Transverse colon (tissue), 4 donors: ENCODE data around the gene TLE5. TPM values are rescaled to one million over a fixed set of nuclear protein-coding genes. Genes with fewer than 3 reads are reported as not detected.

Experiments
- DNase-seq: peaks from one replicate; pipeline ENCODE4 v3.0.0-alpha.2; 2019
- H3K27ac ChIP-seq, 4 donors: fragments of 200-600 bp; sonication (generic); 2 replicates each; pipeline ENCODE4 v1.5.1; 2016 to 2018; ENCODE audit warnings: inconsistent platforms in 4 of 4
- H3K27me3 ChIP-seq: fragments of 200-600 bp; sonication (generic); 2 replicates; pipeline ENCODE4 v1.5.1; 2017; ENCODE audit warnings: inconsistent platforms
- H3K36me3 ChIP-seq, 4 donors: fragments of 200-600 bp; sonication (generic); 2 replicates each; pipeline ENCODE4 v1.5.1; 2017 to 2019; ENCODE audit warnings: inconsistent platforms in 4 of 4
- H3K4me1 ChIP-seq, 4 donors: fragments of 200-600 bp; sonication (generic); 2 replicates each; pipeline ENCODE4 v1.5.1; 2017 to 2020; ENCODE audit warnings: inconsistent platforms in 4 of 4
- H3K4me3 ChIP-seq, 4 donors: fragments of 200-600 bp; sonication (generic); 1 replicate in 1 of 4; 2 replicates in 3 of 4; pipeline versions ENCODE4 v1.5.1 to v1.6.1; 2017 to 2019; ENCODE audit warnings: inconsistent platforms in 4 of 4
- H3K9me3 ChIP-seq, 2 donors: fragments of 200-600 bp; sonication (generic); 2 replicates each; pipeline ENCODE4 v1.5.1; 2017 to 2019; ENCODE audit warnings: inconsistent platforms in 2 of 2
- EP300 ChIP-seq: sonication (generic); formaldehyde crosslinking; IDR thresholded peaks from one replicate; pipeline ENCODE4 v1.6.1; 2017; ENCODE audit warnings: antibody characterized with exemption, low read depth
- POLR2A ChIP-seq: fragments of 450-650 bp; IDR thresholded peaks from one replicate; pipeline ENCODE4 v1.6.1; 2016; ENCODE audit warnings: antibody characterized with exemption, mild to moderate bottlenecking, moderate library complexity
- POLR2AphosphoS5 ChIP-seq, 3 donors: sonication (generic); formaldehyde crosslinking; IDR thresholded peaks; one replicate each; pipeline ENCODE4 v1.6.1; 2016; ENCODE audit warnings: antibody characterized with exemption in 3 of 3
- WGBS, 2 donors: methylation state at CpG; one replicate each; pipeline ENCODE4 v1.1.5; 2018; ENCODE audit warnings: low coverage in 1 of 2; 5-methylcytosine and 5-hydroxymethylcytosine counted together
- in situ Hi-C, 4 donors: fragments of 200-750 bp; cut with MboI; loops; one replicate each; pipeline versions ENCODE4 v1.15.0 to v1.15.1; 2017; ENCODE audit warnings: low sequenced_read_pairs in 3 of 4, low pct_ligation_motif_present in 1 of 4, low pct_unique_long_range_greater_than_20kb in 1 of 4
- intact Hi-C: fragments of 100-400 bp; cut with DNase I; formaldehyde crosslinking; loops from one replicate; pipeline ENCODE4 v1.15.1; 2023; ENCODE audit warnings: low total_unique reads
- total RNA-seq, 4 donors: library from RNA; depleted of rRNA; stranded (reverse); fragments of >200 nt; gene quantifications; one replicate each; pipeline ENCODE4 v1.1.0, GENCODE V29; 2016
- TF ChIP-seq, protein P1 (sequence below), 5 experiments: fragments of 200-600 bp in 3 of 5; fragments of 450-650 bp in 2 of 5; sonication (generic) in 3 of 5; IDR thresholded peaks; 1 replicate in 2 of 5; 2 replicates in 3 of 5; pipeline ENCODE4 v1.5.1; 2016 to 2017; ENCODE audit warnings: antibody characterized with exemption in 5 of 5, inconsistent platforms in 3 of 5, mild to moderate bottlenecking in 2 of 5, moderate library complexity in 1 of 5

TLE5 gene
- total RNA-seq, 4 donors from 2014 or later: 307 to 561 (median 400) TPM

- in situ Hi-C loops (no loop called here), intact Hi-C loops (no loop called here)
- 61 to 100% methylated on average over 1 to 10 of the region's 10 CpGs for WGBS, 2 donors
- DNase-seq: no peak
- Histone ChIP-seq H3K27ac (peak overlapping the region; percentile 70 to 87 (median 72)), H3K27me3 (no peaks in the 10 kb centered on the region), H3K4me3 (no peak overlapping the region), H3K36me3 (peaks cover 0 to 25% (median 9%) of the 10 kb centered on the region in 4 donors), H3K4me1 (peaks cover 28 to 60% (median 46%) of the 10 kb centered on the region in 4 donors), H3K9me3 (no peaks in the 10 kb centered on the region)
- TF ChIP-seq POLR2A (no peak), EP300 (no peak), POLR2AphosphoS5 (IDR thresholded peaks at IDR 0.05) (no peak)
- TF ChIP-seq, protein P1, sequence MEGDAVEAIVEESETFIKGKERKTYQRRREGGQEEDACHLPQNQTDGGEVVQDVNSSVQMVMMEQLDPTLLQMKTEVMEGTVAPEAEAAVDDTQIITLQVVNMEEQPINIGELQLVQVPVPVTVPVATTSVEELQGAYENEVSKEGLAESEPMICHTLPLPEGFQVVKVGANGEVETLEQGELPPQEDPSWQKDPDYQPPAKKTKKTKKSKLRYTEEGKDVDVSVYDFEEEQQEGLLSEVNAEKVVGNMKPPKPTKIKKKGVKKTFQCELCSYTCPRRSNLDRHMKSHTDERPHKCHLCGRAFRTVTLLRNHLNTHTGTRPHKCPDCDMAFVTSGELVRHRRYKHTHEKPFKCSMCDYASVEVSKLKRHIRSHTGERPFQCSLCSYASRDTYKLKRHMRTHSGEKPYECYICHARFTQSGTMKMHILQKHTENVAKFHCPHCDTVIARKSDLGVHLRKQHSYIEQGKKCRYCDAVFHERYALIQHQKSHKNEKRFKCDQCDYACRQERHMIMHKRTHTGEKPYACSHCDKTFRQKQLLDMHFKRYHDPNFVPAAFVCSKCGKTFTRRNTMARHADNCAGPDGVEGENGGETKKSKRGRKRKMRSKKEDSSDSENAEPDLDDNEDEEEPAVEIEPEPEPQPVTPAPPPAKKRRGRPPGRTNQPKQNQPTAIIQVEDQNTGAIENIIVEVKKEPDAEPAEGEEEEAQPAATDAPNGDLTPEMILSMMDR (IDR thresholded peaks at IDR 0.05): no peak
Observed at GRCh38 chr19:3056417-3057088, 5.7 kb downstream of the TLE5 start.

DNA sequence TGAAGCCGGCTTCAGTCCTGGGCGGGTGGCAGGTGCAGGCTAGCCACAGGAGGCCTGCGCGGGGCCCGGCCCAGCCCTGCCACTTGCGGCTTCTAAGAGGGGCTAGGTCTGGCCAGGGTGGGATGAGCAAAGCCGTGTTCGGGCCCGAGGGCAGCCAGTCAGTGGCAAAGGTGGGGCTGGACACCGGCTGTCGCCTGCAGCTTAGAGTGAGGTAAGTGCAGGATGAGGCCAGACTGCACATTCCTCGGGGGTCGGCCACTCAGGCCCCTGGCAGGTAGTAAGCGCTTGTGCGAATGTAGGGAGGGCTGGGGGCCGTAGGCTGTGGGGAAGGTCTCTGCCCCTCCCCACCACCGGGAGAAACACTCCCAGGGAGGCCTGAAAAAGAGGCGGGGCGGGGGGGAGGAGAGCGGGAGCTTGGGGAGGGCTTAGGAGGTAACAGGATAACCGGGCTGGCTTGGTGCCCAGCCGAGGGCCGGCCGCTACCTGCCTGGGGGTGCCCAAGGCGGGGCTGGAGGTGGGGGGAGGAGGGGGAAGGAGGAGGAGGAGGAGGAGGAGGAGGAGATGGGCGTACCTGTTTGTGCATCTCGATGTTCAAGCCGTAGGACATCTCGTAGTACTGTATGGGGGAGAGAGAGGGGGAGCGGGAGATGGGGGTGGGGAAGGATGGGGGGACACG lies 6.4 kb downstream of the TLE5 start:
- H3K4me3 ChIP-seq: no peak overlapping the region
- H3K9me3 ChIP-seq: no peaks in the 10 kb centered on the region
- TF ChIP-seq POLR2A: no peak
- 57% methylated on average over 28 of the region's 31 CpGs; no CpG with 5 or more reads in 1 of the 2 donors for WGBS, 2 donors
- peak overlapping the region; percentile 70 to 87 (median 72) for H3K27ac ChIP-seq
- H3K4me1 ChIP-seq: peaks cover 30 to 62% (median 45%) of the 10 kb centered on the region in 4 donors
- H3K27me3 ChIP-seq: no peaks in the 10 kb centered on the region
- intact Hi-C loops: no loop called here
- peaks cover 0 to 25% (median 9%) of the 10 kb centered on the region in 4 donors for H3K36me3 ChIP-seq
- DNase-seq: peak; percentile 79
- in situ Hi-C loops: no loop called here

DNA sequence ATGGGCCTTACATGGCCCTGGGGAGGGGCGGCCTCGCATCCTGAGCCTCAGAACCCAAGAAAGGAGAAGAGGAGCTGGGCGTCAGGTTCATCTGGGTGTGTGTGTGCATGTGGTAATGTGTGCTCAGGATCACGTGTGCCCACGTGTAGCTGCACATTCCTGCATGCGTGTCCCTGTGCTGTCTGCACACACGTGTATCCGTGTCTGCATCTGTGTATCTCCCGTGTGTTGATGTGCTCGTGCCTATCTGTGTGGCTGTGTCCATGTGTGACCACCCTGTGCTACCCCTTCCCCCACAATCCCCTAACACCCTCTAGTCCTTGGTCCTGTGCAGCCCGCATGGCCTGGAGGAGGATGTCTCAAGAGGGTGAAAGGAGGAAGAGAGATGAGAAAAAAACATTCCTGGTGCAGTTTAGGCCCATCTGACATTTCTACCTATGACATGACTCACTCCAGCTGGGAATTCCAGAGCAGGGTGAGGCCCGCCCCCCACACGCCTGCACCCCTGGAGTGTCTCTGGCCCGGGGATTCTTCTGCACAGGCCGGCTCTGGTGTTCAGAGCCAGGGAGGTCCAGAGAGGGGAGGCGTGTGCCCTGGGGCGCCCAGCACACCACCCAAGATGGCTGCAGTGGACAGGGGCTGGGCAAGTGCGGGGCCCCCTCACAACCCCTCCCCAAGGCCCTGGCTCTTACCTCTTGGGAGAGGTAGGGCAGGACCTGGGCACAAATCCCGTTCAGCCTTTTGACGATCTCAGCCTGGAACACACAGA lies 7.1 kb downstream of the TLE5 start:
- H3K27ac ChIP-seq: peak overlapping the region; percentile 30 to 87 (median 44)
- H3K4me3 ChIP-seq: no peak overlapping the region
- in situ Hi-C loops (no loop called here), intact Hi-C loops (no loop called here)
- H3K4me1 ChIP-seq: peaks cover 25 to 58% (median 40%) of the 10 kb centered on the region in 4 donors
- peaks cover 0 to 25% (median 9%) of the 10 kb centered on the region in 4 donors for H3K36me3 ChIP-seq
- no peaks in the 10 kb centered on the region for H3K27me3 ChIP-seq
- no peak for DNase-seq
- TF ChIP-seq POLR2AphosphoS5 (IDR thresholded peaks at IDR 0.05) (no peak), POLR2A (no peak), EP300 (no peak)
- TF ChIP-seq, protein P1 (IDR thresholded peaks at IDR 0.05): no peak
- H3K9me3 ChIP-seq: no peaks in the 10 kb centered on the region
- WGBS, 2 donors: 71% methylated on average over 20 of the region's 20 CpGs; no CpG with 5 or more reads in 1 of the 2 donors

GRCh38 chr19:3054265-3054971 lies 7.9 kb downstream of the TLE5 start:
- intact Hi-C loops: no loop called here
- no peaks in the 10 kb centered on the region for H3K9me3 ChIP-seq
- no peak overlapping the region for H3K4me3 ChIP-seq
- H3K36me3 ChIP-seq: peaks cover 0 to 21% (median 9%) of the 10 kb centered on the region in 4 donors
- H3K27me3 ChIP-seq: no peaks in the 10 kb centered on the region
- in situ Hi-C loops: no loop called here
- 70% methylated on average over 4 of the region's 4 CpGs; no CpG with 5 or more reads in 1 of the 2 donors for WGBS, 2 donors
- DNase-seq: no peak
- TF ChIP-seq POLR2A: no peak
- no peak for TF ChIP-seq EP300
- TF ChIP-seq, protein P1 (IDR thresholded peaks at IDR 0.05): no peak
- TF ChIP-seq POLR2AphosphoS5 (IDR thresholded peaks at IDR 0.05): no peak
- peak overlapping the region in 2 of 4 donors; percentile 14 to 87 for H3K27ac ChIP-seq
- H3K4me1 ChIP-seq: peaks cover 25 to 51% (median 34%) of the 10 kb centered on the region in 4 donors
